GM12801 (cell line): Measurements from ENCODE around the gene SFTPA1.

Source experiments
- TF ChIP-seq, protein P1 (sequence below): IDR thresholded peaks from one replicate; pipeline ENCODE4 v1.5.1; 2011; ENCODE audit warnings: control low read depth; ENCODE audit not compliant: insufficient read length; ENCODE audit errors: extremely low read depth

The SFTPA1 gene

DNA sequence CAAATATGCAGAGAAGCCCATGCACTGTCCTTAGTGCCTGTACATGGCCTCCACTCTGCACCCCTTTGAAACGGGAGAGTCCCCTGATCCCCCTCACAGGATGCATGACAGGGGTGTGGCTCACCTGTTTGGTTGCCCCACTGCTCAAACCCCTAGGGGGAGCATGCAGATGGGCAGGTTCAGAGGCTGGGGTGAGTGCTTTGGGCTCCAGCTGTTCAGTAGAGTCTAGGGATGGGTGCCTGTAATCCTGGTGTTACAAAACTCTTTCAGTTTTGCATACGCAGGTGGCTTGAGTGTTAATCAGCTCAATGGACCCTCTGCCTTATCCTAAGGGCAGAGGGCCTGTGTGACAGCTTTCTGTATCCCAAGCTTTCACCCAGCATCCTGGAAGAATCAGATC, 7.8 kb upstream of the SFTPA1 start:
- TF ChIP-seq, protein P1, sequence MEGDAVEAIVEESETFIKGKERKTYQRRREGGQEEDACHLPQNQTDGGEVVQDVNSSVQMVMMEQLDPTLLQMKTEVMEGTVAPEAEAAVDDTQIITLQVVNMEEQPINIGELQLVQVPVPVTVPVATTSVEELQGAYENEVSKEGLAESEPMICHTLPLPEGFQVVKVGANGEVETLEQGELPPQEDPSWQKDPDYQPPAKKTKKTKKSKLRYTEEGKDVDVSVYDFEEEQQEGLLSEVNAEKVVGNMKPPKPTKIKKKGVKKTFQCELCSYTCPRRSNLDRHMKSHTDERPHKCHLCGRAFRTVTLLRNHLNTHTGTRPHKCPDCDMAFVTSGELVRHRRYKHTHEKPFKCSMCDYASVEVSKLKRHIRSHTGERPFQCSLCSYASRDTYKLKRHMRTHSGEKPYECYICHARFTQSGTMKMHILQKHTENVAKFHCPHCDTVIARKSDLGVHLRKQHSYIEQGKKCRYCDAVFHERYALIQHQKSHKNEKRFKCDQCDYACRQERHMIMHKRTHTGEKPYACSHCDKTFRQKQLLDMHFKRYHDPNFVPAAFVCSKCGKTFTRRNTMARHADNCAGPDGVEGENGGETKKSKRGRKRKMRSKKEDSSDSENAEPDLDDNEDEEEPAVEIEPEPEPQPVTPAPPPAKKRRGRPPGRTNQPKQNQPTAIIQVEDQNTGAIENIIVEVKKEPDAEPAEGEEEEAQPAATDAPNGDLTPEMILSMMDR = no peak

- TF ChIP-seq, protein P1 = no peak
Measured at GRCh38 chr10:79604294-79604693, 6.4 kb upstream of the SFTPA1 start.

- TF ChIP-seq, protein P1 = no peak
Measured at GRCh38 chr10:79605308-79605707, 5.4 kb upstream of the SFTPA1 start.

GRCh38 chr10:79608505-79609375, 2.0 kb upstream of the SFTPA1 start:
- TF ChIP-seq, protein P1 = no peak

DNA sequence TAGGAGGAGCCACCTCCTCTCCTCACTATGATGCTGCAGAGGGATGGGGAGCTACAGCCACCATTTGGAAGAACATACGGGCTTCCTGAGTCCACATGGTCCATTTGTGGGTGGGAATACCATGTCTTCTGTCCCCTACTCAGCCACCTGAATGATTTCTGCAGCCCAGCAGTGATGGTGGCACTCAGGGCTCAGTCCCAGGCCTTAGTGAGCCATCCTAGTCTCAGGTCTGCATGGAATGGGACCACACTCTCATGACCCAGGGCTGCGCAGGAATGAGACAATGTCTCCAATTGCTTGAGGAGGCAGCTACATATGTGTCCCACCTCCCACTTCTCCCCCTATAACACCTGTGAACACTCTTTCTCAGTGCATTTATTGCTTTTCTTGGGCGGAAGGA, 4.8 kb downstream of the SFTPA1 start:
- TF ChIP-seq, protein P1 = no peak

- TF ChIP-seq, protein P1 = no peak
Measured at GRCh38 chr10:79616164-79616563, 5.4 kb downstream of the SFTPA1 start.

- TF ChIP-seq, protein P1 = no peak
Measured at GRCh38 chr10:79627075-79627474, 16.3 kb downstream of the SFTPA1 start.
